Measurements from ENCODE around the gene LY6G5C. TPM values are rescaled to one million over a fixed set of nuclear protein-coding genes. Genes with fewer than 3 reads are reported as not detected.

The LY6G5C gene
- total RNA-seq, 4 donors from 2014 or later: 0.84 TPM; not detected in 3

DNA sequence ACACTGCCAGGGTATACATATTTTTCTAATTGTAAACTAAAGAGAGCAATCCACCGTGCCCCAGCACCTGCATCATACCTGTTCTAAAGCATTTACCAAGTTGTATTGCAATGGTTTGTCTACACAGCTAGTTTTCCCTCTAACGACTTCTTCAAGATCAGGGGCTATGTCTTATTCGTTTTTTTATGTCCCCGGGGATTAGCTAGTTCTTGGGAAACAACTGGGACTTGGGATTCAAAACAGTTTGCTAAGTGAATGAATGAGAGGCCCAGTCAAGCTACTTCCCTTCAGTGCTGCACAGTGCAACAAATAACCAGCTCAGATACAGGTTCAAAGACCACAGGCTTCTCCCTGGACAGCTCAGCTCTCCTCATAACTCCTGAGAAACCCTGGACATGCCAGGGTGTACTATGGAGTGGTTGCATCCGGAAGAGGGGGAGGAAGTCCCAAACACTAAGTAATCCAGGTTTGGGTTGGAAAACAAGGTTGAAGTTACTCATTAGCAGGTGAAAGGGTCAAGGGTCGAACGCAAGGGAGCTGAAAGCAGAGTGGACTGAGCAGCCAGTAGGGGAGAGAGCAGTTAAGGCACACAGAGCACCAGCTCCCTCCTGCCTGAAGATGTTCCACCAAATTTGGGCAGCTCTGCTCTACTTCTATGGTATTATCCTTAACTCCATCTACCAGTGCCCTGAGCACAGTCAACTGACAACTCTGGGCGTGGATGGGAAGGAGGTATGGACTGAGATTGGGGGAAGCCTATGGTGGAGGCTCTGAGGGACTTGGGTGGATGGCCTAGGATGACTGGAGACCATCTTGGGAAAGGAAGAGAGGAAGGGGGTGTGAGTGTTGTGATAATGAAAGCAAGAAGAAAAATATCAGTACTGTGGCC is 25.3 kb downstream of the LY6G5C start, which contains the start of gene APOM:
TSS of gene APOM (plus strand) at position 546 of the 889 bp plus-strand sequence. CDS start at position 619, 73 bp downstream.
- Histone ChIP-seq H3K4me1 (peaks cover 0 to 50% (median 38%) of the 10 kb centered on the region in 4 donors), H3K4me3 (no peak within 1 kb of the TSS), H3K27me3 (no peaks in the 10 kb centered on the region), H3K36me3 (peaks cover 0 to 36% (median 0%) of the 10 kb centered on the region in 3 donors), H3K27ac (no peak within 1 kb of the TSS), H3K9me3 (no peaks in the 10 kb centered on the region)
- TF ChIP-seq EP300 (IDR thresholded peaks at IDR 0.05) (no peak), CTCF (IDR thresholded peaks at IDR 0.05) (no peak), POLR2A (IDR thresholded peaks at IDR 0.05) (no peak)
- WGBS, 2 donors: 83% methylated on average over 8 of the region's 8 CpGs
- no peak for DNase-seq (ENCODE audit: low spot score in 2 of 2)

GRCh38 chr6:31654574-31655348 is 26.1 kb downstream of the LY6G5C start:
- H3K27ac ChIP-seq: no peak overlapping the region
- H3K4me1 ChIP-seq: peaks cover 0 to 55% (median 39%) of the 10 kb centered on the region in 4 donors
- no peaks in the 10 kb centered on the region for H3K27me3 ChIP-seq
- no peaks in the 10 kb centered on the region for H3K9me3 ChIP-seq
- no peak for TF ChIP-seq POLR2A (IDR thresholded peaks at IDR 0.05)
- no peak for TF ChIP-seq EP300 (IDR thresholded peaks at IDR 0.05)
- TF ChIP-seq CTCF (IDR thresholded peaks at IDR 0.05): no peak
- 93% methylated on average over 8 of the region's 8 CpGs for WGBS, 2 donors
- H3K4me3 ChIP-seq: no peak overlapping the region
- DNase-seq (ENCODE audit: low spot score in 2 of 2): no peak
- peaks cover 0 to 37% (median under 1%) of the 10 kb centered on the region in 3 donors for H3K36me3 ChIP-seq

- H3K4me1 ChIP-seq: peaks cover 0 to 44% (median 24%) of the 10 kb centered on the region in 4 donors
- 8 to 9% methylated on average over 33 to 37 of the region's 37 CpGs for WGBS, 2 donors
- peak overlapping the region; percentile 96 to 100 (median 99) for H3K27ac ChIP-seq
- TF ChIP-seq CTCF (IDR thresholded peaks at IDR 0.05) (peak in 1 of 5 experiments; percentile 12), POLR2A (IDR thresholded peaks at IDR 0.05) (no peak)
- H3K27me3 ChIP-seq: no peaks in the 10 kb centered on the region
- no peaks in the 10 kb centered on the region for H3K9me3 ChIP-seq
- peak overlapping the region; percentile 72 to 95 (median 80) for H3K4me3 ChIP-seq
- DNase-seq (ENCODE audit: low spot score in 2 of 2): peak; percentile 80 to 91
- H3K36me3 ChIP-seq: peaks cover 9 to 44% (median 15%) of the 10 kb centered on the region in 3 donors
Observed at GRCh38 chr6:31652925-31653724, 27.7 kb downstream of the LY6G5C start.

- Histone ChIP-seq H3K27me3 (no peaks in the 10 kb centered on the region), H3K4me1 (peaks cover 0 to 33% (median 20%) of the 10 kb centered on the region in 4 donors), H3K4me3 (peak overlapping the region; percentile 72 to 95 (median 80)), H3K36me3 (peaks cover 12 to 44% (median 15%) of the 10 kb centered on the region in 3 donors), H3K27ac (peak overlapping the region; percentile 96 to 100 (median 99)), H3K9me3 (no peaks in the 10 kb centered on the region)
- 1 to 3% methylated on average over 28 to 29 of the region's 29 CpGs for WGBS, 2 donors
- DNase-seq (ENCODE audit: low spot score in 2 of 2): peak; percentile 57 to 75
- TF ChIP-seq EP300 (IDR thresholded peaks at IDR 0.05) (no peak), CTCF (IDR thresholded peaks at IDR 0.05) (no peak), POLR2A (IDR thresholded peaks at IDR 0.05) (no peak)
Observed at GRCh38 chr6:31651602-31652191, 29.2 kb downstream of the LY6G5C start.

All from tibial nerve (tissue), 4 donors.